OCI-LY7 (cell line): Measurements from ENCODE around the gene PCDHGC4. TPM values are rescaled to one million over a fixed set of nuclear protein-coding genes. Genes with fewer than 3 reads are reported as not detected.

Experiments
- BruUV-seq: library from RNA; stranded (reverse); fragments of 400-500 nt; replicated peaks from 2 replicates; lab custom pipeline; 2021; lab: Mats Ljungman, UMichigan
- CTCF ChIA-PET: fragments of 300-600 bp; sonication (Branson Sonifier 250); formaldehyde crosslinking; loops from one replicate; lab custom pipeline; 2022; ENCODE audit warnings: antibody characterized with exemption; ENCODE audit not compliant: unreplicated experiment; lab: Charles Lee
- POLR2A ChIA-PET: fragments of 300-600 bp; sonication (Branson Sonifier 250); formaldehyde crosslinking; loops from one replicate; lab custom pipeline; 2022; ENCODE audit warnings: antibody characterized with exemption; lab: Charles Lee
- DNase-seq: peaks from one replicate; pipeline ENCODE4 v3.0.0-alpha.2; 2015; ENCODE audit warnings: low spot score
- H2AFZ ChIP-seq: fragments of 200-600 bp; sonication (generic), shearing (Covaris generic); 2 replicates; pipeline ENCODE4 v1.6.1; 2014; ENCODE audit warnings: mild to moderate bottlenecking, antibody characterized with exemption, low read length, moderate library complexity
- H3K27ac ChIP-seq: fragments of 200-600 bp; sonication (generic); 2 replicates; pipeline ENCODE4 v1.5.1; 2014; ENCODE audit warnings: mixed run types, low read depth, mild to moderate bottlenecking, moderate library complexity, low read length, inconsistent platforms; ENCODE audit not compliant: poor library complexity, severe bottlenecking
- H3K36me3 ChIP-seq: fragments of 200-600 bp; sonication (generic); 2 replicates; pipeline ENCODE4 v1.6.1; 2014; ENCODE audit warnings: mild to moderate bottlenecking, antibody characterized with exemption, low read length, moderate library complexity, mixed read lengths; ENCODE audit not compliant: insufficient read depth
- H3K4me1 ChIP-seq: fragments of 200-600 bp; sonication (generic); 2 replicates; pipeline ENCODE4 v1.5.1; 2014; ENCODE audit warnings: mild to moderate bottlenecking, low read length; ENCODE audit not compliant: insufficient read depth, poor library complexity, severe bottlenecking
- H3K4me2 ChIP-seq: fragments of 200-600 bp; sonication (generic); 2 replicates; pipeline ENCODE4 v1.6.1; 2014; ENCODE audit warnings: mild to moderate bottlenecking, low read length
- H3K4me3 ChIP-seq: fragments of 200-600 bp; sonication (generic); 2 replicates; pipeline ENCODE4 v1.5.1; 2014; ENCODE audit warnings: mild to moderate bottlenecking, low read depth, low read length; ENCODE audit not compliant: poor library complexity, severe bottlenecking
- H3K79me2 ChIP-seq: fragments of 200-600 bp; sonication (generic); 2 replicates; pipeline ENCODE4 v1.6.1; 2016; ENCODE audit warnings: low read depth, mild to moderate bottlenecking, low read length, moderate library complexity, mixed read lengths; ENCODE audit not compliant: insufficient read depth
- H3K9me2 ChIP-seq: fragments of 200-600 bp; sonication (generic); 2 replicates; pipeline ENCODE4 v1.6.1; 2016; ENCODE audit warnings: mild to moderate bottlenecking, low read length, mixed read lengths; ENCODE audit not compliant: insufficient read depth
- H3K9me3 ChIP-seq: fragments of 200-600 bp; sonication (generic); 2 replicates; pipeline ENCODE4 v1.6.1; 2014; ENCODE audit warnings: mild to moderate bottlenecking, mixed run types, low read length, mixed read lengths
- H4K20me1 ChIP-seq: fragments of 200-600 bp; sonication (generic); 2 replicates; pipeline ENCODE4 v1.6.1; 2014; ENCODE audit warnings: mild to moderate bottlenecking, antibody characterized with exemption, low read length, moderate library complexity, mixed read lengths; ENCODE audit not compliant: insufficient read depth
- EZH2phosphoT487 ChIP-seq: fragments of 200-600 bp; sonication (generic); IDR thresholded peaks from 2 replicates; pipeline ENCODE4 v1.6.1; 2018; ENCODE audit warnings: low read depth, borderline replicate concordance, mild to moderate bottlenecking, mixed run types, antibody characterized with exemption, low read length, moderate library complexity, mixed read lengths
- intact Hi-C: fragments of 100-400 bp; cut with micrococcal nuclease; formaldehyde crosslinking; loops from one replicate; pipeline ENCODE4 v1.10.0; 2022; ENCODE audit not compliant: unreplicated experiment
- total RNA-seq, 2 experiments: library from RNA; depleted of rRNA in 1 of 2; stranded (reverse); fragments of >200 nt in 1 of 2; shearing (Covaris generic) in 1 of 2; gene quantifications; 2 replicates each; pipeline ENCODE4 v1.2.3, GENCODE V29; 2014 to 2022
- TF ChIP-seq, protein P1 (sequence below): fragments of 200-600 bp; sonication (generic); conservative IDR thresholded peaks from 2 replicates; pipeline ENCODE4 v1.5.1; 2014; ENCODE audit warnings: mild to moderate bottlenecking, antibody characterized with exemption, low read length, moderate library complexity, mixed read lengths

PCDHGC4 gene
- total RNA-seq, 2 experiments from 2014 or later = 7.0 to 8.4 TPM

DNA sequence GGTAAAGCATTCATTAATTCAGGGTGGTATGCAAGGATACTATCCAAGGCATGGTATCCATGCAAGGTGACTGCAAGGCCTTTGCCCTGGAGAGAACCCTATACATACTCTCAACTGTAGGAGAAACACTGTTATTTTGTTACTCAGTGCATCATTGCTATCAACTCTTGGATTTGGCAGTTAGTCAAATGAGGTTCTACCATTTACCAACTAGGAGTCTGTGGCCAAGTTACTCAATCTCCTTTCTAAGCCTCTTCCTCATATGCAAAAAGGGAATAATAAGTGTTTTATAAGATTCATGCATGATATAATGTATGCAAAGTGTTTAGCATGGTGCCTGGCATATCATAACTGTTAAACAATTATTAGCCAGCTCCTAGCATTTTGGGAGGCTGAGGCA lies 5.1 kb upstream of the PCDHGC4 start:
- CTCF ChIA-PET = interaction anchor here (1.1 kb wide), 1 partner anchor 79 kb away, joined by 3 read pairs; no protein-coding TSS in a partner anchor
- POLR2A ChIA-PET = interaction anchor here (0.8 to 8.2 kb wide), 12 partner anchors 10 to 159 kb away, joined by 3 to 109 read pairs (median 6); partner anchors contain the start of genes PCDHGC5 and TAF7
- TF ChIP-seq, protein P1, sequence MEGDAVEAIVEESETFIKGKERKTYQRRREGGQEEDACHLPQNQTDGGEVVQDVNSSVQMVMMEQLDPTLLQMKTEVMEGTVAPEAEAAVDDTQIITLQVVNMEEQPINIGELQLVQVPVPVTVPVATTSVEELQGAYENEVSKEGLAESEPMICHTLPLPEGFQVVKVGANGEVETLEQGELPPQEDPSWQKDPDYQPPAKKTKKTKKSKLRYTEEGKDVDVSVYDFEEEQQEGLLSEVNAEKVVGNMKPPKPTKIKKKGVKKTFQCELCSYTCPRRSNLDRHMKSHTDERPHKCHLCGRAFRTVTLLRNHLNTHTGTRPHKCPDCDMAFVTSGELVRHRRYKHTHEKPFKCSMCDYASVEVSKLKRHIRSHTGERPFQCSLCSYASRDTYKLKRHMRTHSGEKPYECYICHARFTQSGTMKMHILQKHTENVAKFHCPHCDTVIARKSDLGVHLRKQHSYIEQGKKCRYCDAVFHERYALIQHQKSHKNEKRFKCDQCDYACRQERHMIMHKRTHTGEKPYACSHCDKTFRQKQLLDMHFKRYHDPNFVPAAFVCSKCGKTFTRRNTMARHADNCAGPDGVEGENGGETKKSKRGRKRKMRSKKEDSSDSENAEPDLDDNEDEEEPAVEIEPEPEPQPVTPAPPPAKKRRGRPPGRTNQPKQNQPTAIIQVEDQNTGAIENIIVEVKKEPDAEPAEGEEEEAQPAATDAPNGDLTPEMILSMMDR = no peak
- no peak for TF ChIP-seq EZH2phosphoT487
- Histone ChIP-seq H3K4me1 (peaks cover 86% of the 10 kb centered on the region), H3K36me3 (peaks cover 24% of the 10 kb centered on the region; the same call in 1 of the 2 replicates), H4K20me1 (no peaks in the 10 kb centered on the region), H2AFZ (no peak overlapping the region), H3K4me2 (peak overlapping the region; percentile 84), H3K27ac (peak overlapping the region; percentile 65), H3K9me3 (no peaks in the 10 kb centered on the region), H3K79me2 (peaks cover 81% of the 10 kb centered on the region), H3K4me3 (peak overlapping the region; percentile 79), H3K9me2 (no peaks in the 10 kb centered on the region)
- BruUV-seq = no TSS peak
- intact Hi-C loops = loop anchor here (1.0 to 5.0 kb wide), 2 partner anchors 28 to 117 kb away; partner anchors contain the start of gene PCDHGA5
- DNase-seq = no peak

DNA sequence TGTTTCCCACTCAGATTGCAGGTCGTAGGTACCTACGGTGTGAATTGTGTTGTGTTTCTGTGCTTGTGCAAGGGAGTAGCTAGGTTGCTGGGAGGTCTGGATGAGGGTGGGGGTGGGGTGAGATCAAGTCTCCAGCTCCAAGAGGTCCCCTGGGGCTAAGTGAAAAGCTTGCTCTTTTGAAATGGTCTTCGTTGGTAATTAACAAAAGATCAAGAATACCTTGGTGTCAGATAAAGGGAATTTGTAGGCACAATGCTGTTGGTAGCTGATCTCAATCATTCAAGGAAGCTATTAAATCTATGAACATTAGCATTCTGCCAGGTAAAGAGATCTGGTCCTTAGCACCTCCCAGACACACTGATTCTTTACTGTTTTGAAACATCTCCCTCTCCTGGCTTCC lies 928 bp upstream of the PCDHGC4 start:
- Histone ChIP-seq H3K9me2 (no peaks in the 10 kb centered on the region), H3K4me3 (peak overlapping the region; percentile 64), H3K27ac (peak overlapping the region; percentile 20), H3K79me2 (peaks cover 62% of the 10 kb centered on the region), H2AFZ (no peak overlapping the region), H3K36me3 (peaks cover 55% of the 10 kb centered on the region), H3K9me3 (no peaks in the 10 kb centered on the region), H3K4me2 (peak overlapping the region; percentile 70), H3K4me1 (peaks cover 72% of the 10 kb centered on the region), H4K20me1 (0 out of 2 replicates have a peak, but pooled peaks cover 6% of the 10 kb centered on the region)
- BruUV-seq = no TSS peak
- TF ChIP-seq, protein P1 = no peak
- no peak for TF ChIP-seq EZH2phosphoT487
- intact Hi-C loops = no loop called here
- DNase-seq = no peak
- ChIA-PET CTCF (interaction anchor here (0.6 to 1.1 kb wide), 2 partner anchors 23 to 114 kb away, joined by 3 read pairs; partner anchors contain the start of gene PCDHGB3), POLR2A (interaction anchor here (0.6 to 8.2 kb wide), 8 partner anchors 9 to 1896 kb away, joined by 3 to 109 read pairs (median 6); partner anchors contain the start of gene PCDHGB2)

DNA sequence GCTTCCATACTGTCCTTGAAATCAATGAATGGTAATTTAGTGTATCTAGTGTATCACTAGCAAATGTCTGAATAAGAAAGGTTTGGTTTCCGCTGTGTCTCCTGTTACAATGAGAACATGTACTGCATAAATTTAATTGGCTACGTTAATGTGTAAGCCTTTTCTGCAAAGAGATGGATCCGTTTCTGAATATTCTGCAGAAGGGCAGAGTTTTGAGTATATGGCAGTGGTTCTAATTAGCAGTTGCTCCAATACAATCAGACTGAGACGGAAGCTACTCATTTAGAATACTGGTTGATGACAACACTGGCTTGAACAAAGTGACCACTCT lies 555 bp upstream of the PCDHGC4 start:
- H3K36me3 ChIP-seq = peaks cover 57% of the 10 kb centered on the region
- H3K79me2 ChIP-seq = peaks cover 58% of the 10 kb centered on the region
- H2AFZ ChIP-seq = no peak overlapping the region
- CTCF ChIA-PET = interaction anchor here (0.6 to 1.1 kb wide), 2 partner anchors 23 to 115 kb away, joined by 3 read pairs; partner anchors contain the start of gene PCDHGB3
- no TSS peak for BruUV-seq
- peaks cover 69% of the 10 kb centered on the region for H3K4me1 ChIP-seq
- H3K27ac ChIP-seq = peak overlapping the region; percentile 20
- H3K4me2 ChIP-seq = peak overlapping the region; percentile 70
- no peak for DNase-seq
- TF ChIP-seq EZH2phosphoT487 = no peak
- TF ChIP-seq, protein P1 = no peak
- H4K20me1 ChIP-seq = 0 out of 2 replicates have a peak, but pooled peaks cover 6% of the 10 kb centered on the region
- no peaks in the 10 kb centered on the region for H3K9me3 ChIP-seq
- intact Hi-C loops = no loop called here
- POLR2A ChIA-PET = interaction anchor here (0.8 to 8.2 kb wide), 6 partner anchors 9 to 124 kb away, joined by 3 to 109 read pairs (median 4); partner anchors contain the start of gene PCDHGB2
- peak overlapping the region; percentile 64 for H3K4me3 ChIP-seq
- no peaks in the 10 kb centered on the region for H3K9me2 ChIP-seq
